Renal cortical epithelial cell (primary cell): ENCODE data around the gene BABAM2. TPM values are rescaled to one million over a fixed set of nuclear protein-coding genes. Genes with fewer than 3 reads are reported as not detected.

ENCODE experiments used
- DNase-seq: peaks from one replicate; pipeline ENCODE4 v3.0.0-alpha.2; 2011; ENCODE audit warnings: low read depth
- total RNA-seq: library from RNA; depleted of rRNA; stranded (reverse); fragments of >200 nt; gene quantifications from 2 replicates; pipeline ENCODE4 v1.2.3, GENCODE V29; 2014

The BABAM2 gene
- total RNA-seq, 1 donor from 2014 or later: 57.3 TPM

DNA sequence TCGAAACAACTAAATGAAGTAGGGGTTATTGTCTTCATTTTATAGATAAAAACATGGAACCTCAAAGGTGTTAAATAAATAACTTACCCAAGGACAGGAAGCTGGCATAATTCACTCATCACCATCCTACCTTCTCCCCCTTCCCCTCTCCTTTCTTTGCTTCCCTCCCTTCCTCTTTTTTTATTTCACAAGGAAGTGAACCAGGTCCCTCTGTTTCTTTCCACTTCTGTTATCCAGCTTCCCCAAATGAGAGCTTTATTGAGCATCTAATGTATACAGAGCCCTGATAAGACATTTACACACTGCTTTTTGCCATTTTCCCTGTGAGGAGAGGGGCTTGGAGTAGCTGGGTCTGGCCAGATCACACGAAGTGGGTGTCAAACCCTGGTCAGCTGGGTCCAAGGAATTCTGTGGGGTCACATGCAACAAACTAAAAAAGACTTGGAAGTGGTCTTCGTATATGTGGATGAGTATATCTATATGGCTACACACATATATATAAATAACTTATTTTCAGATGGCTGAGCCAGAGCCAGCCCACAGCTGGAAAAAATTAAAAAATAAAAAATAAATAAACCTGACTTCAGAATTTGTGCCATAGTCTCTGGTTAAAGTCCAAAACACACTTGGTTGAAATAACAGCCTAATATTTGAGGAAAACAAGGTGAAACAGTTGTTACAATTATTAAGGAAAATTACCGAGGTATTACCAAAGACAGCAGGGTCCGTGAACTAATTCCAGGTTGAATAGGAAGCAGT is 452.8 kb downstream of the BABAM2 start:
- no peak for DNase-seq

DNA sequence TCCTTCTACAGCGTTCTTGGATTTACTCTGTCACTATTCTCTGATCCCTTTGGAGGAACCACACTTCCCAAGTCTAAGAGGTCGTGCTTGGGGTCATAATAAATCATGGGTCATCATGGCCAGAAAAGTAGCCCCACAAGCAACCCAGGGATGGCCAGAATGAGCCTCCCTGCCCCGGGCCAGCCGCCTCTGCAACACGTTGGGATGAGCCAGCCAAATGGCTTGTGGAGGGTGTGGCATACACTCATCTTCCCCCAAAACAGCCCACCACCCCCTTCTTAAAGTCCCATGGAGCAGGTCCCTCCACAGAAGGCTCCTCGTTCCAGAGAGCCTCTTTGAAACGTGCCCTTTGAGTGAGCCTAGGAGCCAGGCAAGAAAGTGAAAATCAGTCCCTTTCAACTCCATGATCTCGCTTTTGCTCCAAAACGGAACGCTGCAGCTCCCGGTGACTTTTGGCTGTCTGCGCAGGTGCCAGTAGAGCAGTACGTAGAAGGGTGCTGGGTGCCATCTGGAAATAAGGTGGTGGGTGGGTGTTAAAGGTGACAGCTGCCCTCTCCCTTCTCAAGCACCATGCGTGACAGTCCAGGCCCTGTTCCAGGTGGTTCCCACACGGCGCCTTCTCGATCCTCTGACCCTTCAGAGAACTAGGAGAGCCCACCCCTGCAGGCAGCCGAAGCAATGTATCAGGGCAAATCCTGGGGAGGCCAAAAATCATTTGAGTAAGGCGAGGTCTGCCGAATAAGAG is 453.6 kb downstream of the BABAM2 start:
- DNase-seq: no peak

DNA sequence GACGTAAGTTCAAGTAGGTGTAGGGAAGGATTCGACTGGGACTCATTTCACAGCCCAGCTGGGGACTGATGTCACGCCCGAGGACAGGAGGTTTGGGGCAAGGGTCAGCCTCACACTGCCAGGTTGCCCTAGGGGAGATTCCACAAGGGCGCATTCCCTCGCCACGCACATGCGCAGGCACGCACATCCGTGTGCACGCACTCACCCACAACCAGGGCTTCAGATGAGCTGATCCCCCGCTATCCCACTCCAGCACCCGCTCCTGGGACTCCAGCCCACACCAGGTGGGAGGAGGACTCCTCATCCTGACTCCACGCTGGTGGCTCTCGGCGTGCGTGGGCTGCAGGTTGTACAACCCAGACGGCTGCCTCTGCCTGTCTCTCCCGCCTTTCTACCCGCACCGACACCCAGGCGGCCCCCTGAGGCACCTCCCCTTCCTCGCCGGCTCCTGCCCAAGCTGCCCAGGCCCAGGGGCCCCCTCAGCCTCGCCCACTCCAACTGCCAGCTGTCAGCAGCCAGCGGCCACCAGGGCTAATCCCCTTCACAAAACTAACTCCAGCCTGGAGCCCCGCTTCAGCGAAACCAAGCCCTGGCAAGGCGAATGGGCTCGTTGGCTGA is 454.3 kb downstream of the BABAM2 start:
- DNase-seq: no peak

DNA sequence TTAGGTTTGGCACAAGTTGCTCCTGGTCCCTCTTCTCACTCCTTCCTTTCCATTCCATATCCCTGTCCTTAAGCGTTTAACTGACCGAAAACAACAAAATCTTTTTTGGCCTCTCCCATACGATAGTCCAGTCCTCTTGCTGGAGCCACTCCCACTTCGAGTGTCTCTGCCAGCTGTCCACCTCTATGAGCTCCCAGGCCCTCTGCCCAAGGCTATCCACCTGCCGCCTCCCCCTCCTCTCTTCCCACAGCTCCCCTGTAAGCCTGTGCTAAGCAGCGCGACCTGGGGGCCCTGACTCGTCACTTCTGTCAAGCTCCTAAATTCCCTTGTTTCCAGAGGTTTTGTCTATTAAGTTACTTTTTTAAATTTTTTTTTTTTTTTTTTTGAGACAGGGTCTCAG is 455.1 kb downstream of the BABAM2 start:
- no peak for DNase-seq

DNA sequence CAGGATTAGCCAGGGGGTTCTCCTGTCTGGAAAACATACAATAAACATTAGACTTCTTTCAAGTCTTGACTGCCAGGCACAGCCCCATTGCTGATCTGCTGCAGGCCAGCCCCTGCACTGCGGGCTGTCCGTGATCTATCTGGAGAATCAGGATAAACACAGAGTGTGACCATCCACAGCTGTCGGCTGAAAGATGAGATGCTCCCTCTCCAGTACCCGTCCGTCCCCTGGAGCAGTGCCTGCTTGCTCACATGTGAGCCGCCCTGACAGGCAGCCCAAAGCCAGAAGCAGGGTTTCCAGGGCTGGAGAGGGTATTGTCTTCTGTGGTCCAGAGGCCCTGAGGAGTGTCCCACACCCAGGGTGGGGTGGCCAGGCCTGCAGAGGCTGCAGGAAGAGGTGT is 456.1 kb downstream of the BABAM2 start:
- no peak for DNase-seq

DNA sequence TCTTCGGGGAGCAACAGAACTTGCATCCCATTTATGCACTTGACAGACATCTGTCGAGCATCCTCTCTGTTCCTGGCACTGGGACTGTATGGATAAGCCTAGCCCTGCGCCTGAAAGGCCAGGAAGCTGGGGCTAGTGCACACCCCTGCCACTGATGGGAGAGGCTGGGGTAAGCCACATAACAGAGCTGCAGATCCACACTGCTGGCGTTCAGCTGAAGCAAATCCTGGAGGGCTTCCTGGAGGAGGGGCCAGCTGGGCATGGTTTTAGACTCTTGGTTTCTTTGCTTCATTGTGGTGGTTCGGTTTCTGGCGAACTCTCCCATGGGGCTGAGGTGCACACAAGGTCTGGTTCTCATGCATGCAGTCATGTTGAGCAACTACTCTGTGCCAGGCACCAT is 456.7 kb downstream of the BABAM2 start:
- DNase-seq: no peak

DNA sequence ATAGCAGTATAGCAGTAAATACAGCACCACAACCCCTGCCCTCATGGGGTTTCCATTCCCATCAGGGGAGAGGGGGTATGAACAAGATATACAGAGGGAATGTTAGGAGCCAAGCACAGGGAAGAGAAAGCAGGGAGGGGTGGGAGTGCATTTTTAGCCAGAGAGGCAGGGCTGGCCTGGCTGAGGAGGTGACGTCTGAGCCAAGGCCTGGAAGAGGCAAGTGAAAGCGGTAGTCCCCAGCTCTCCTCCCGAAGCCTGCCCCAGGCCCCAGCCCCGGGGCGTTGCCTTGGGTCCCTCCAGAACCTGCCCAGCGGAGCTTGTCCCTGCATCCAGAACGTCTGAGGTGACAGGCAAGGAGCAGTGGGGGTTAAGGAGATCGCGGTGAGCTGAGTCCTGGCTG is 457.1 kb downstream of the BABAM2 start:
- DNase-seq: no peak

DNA sequence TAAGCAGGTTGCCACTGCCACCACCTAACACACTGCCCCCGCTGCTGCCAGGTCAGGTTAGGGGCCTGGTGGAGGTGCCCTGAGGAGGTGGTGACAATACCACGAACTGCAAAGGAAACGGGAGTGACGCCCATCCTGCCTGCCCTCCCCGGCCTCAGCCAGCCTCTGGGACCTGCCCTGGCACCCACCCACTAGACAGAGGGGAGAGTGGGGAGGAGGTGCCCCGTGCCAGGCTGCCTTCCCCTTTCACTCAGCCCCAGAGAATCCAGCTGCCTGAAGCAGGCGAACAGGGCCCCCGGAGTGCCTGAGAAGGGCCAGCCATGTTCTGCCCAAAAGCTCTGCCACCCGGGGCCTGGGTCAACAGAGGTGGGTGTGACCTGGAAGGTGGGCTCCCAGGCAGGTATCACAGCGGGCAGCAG is 457.6 kb downstream of the BABAM2 start:
- DNase-seq: no peak

DNA sequence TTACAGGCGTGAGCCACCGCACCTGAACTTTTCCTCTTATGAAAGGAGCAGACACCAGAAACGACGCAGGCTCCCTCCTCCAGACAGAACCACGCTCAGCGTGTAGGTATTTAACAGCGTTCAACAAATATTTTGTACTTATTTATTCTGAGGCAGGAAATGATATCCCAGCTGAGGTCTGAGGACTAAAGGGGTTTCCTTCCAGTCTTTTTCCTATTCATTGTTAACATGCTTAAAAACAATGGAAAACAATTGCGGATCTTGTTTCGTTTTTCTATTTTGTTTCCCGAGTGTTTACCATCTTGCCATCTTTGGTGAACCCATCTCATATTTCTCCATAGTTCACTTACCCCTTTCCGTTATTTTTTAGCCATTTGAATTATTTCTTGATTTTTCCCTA is 458.4 kb downstream of the BABAM2 start:
- no peak for DNase-seq

DNA sequence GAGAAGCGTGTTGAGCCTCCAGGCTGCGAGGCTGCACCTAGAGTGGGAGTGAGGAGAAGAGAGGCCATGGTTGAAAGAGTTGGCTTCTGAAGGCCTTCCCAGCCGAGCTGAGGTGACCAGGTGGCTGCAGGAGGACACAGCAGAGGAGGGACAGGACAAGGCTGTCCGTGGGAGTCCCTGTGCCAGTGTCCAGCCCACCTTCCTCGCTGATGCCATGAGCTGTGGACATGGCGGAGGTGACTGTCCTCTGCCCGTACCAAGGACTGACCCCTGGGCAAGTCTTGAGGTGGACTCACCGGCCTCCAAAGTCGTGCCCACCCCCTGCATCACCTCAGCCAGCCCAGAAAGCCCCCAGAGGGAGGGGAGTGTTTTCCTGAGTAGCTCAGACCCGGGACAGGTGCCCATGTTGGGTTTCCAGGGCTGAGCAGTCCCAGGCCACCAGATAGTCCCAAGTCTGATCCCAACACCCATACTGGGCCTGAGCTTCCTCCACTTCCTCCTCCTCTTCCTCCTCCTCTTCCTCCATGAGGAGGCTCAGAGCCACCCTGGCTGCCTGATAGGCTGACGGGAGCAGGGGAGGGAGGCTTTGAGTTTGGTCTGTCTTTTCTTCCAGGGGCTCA is 459.1 kb downstream of the BABAM2 start:
- no peak for DNase-seq

DNA sequence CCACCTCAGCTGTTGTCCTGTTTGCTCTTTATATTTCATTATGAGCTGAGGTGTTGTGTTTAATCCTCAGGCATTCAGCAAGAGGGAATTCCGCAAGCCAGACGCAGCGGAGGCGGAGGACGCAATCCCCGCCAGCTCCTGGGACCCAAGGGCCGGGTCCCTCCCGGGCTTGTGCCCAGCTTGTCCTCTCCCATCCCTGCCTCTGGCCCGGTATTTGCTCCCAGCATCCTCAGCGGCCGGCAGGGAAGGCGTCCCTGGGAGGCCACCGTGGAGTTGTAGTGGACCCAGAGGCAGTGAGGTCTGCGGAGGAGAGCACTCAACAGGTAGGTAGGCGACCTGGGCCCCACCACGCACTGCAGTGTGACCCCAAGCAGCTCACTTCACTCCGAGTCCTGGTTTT is 459.7 kb downstream of the BABAM2 start:
- no peak for DNase-seq

DNA sequence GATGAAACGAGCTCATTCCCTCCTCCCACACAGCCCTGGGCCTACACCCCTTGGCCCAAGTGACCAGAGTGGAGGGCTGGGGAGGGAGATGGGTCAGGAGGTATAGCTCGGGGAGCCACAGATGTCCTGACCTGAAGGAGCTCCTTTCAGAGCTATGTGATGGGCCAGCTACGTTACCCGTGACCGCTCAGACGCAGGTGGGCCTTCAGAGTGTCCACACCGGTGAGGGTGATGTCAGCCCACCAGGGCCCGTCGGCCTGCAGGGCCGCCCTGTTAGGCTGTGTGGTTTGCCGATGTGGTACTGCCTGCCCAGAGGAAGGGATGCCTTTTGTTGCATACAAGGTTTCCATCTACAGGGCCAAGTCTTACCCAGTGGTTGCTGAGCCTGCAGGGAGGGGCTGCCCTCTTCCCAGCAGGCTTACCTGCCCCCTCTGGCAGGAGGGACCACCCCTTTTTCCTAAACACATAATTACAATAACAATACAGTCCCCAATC is 460.3 kb downstream of the BABAM2 start:
- no peak for DNase-seq

DNA sequence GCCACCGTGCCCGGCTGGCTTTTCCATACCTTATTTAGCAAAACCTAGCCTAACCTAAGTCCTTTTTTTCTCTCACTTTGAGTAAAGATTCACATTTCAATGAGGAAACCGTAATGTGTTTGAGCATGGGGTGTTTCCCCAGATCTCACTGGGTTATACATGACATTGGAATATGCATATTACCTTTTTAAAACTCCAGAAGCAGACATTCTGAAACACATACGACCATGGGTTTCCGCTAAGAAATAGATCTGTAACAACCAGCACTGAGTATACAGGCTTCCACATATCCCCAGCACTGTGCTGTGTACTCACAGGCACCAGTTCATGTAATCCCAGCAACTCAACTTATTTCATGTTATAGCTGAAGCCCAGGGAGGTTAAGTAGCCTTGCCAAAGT is 461.1 kb downstream of the BABAM2 start:
- no peak for DNase-seq

DNA sequence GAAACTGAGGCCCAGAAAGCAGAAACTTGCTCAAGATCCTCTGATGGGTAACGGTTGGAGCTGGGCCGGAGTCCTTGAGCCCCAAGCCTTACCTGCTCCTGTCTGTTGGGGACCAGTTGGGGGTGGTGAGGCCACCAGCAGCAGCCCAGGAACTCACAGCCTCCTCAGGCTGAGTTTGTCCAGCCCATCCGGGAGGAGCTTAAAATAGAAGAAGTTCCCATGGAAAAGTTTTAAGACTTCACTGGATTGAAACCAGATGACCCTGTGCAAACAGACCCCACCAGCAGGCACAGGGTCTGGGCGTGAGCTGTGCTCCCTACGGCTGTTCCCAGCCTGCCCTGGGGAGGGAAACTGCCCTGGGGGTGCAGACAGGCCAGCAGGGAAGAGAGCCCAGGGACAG is 461.6 kb downstream of the BABAM2 start:
- DNase-seq: no peak

DNA sequence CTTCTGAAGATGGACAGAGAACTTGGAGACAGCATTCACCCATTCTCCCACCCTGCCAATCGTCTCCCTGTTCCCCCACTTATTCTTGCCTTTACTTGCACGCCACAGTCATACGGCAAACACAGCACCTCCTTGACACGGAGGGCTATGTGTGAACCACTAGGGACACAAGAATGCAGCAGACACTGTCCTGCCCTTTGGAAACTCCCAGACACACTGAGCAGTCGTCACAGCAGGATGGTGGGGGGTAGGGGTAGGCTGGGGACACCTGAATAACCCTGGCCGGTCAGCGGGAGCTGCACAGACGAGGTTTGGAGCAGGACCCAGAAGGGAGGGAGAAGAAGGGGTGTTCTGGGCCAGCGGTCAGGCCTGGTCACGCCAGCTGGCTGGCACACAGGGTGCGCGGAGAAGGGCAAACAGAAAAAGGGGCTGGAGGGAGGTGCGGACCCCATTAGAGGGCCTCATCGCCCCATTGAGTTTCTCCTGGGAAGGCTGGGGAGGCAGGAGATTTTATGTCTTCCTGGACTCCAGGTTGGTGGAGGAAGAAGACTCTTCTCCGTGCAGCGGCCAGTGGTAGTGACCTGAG is 462.2 kb downstream of the BABAM2 start:
- DNase-seq: no peak

DNA sequence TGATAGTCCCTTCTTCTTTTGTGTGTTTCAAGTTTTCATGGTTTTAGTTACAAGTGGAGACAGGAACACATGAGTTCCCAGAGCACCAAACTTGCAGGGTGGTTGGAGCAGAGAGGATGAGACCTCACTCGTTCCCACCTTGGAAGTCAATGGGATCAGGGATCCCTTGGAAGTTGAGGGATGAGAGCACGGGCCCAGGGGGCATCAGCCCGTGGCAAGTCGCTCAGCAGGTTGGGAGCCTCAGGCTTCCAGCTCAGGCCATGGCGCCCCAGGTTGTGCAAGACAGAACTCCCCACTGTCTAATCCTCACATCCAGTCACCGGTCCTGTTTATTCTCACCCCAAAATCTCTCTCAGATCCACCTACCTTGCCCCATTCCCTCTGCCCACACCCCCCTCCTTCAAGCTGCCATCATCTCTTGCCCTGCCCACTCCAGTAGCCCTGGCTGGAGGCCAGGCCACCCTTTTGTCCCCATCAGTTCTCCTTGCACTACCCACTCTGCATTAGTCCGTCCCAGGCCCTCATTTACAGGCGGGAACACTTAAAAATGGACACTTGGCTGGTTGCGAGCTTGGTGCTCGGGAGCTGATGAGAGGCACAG is 464.5 kb downstream of the BABAM2 start:
- DNase-seq: no peak

DNA sequence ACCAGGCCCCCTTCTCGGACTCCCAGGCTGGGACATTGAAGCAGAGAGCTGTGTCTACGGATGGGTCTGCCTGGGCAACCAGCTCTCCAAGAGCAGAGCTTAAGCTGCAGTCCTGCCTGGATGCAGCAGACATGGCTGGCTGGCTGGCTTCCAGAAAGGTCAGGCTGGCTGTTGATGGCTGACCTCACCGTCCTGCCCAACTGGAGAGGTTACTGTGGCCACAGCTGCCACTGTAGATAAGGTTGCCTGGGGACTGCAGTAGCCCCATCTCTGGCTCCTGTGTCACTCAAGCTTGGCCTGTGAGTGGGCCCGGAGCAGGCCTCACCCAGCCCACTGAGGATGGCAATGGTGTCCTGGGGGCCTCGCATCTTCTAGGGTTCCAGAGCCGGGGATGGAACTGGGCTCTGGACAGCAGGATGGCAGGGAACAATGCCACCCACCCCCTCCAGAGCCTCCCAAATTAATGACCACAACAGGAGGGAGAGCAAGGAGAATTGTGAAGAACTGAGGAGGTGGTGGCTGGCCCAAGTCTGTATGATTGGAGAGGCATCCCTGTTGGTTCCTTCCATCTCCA is 465.1 kb downstream of the BABAM2 start:
- DNase-seq: no peak

DNA sequence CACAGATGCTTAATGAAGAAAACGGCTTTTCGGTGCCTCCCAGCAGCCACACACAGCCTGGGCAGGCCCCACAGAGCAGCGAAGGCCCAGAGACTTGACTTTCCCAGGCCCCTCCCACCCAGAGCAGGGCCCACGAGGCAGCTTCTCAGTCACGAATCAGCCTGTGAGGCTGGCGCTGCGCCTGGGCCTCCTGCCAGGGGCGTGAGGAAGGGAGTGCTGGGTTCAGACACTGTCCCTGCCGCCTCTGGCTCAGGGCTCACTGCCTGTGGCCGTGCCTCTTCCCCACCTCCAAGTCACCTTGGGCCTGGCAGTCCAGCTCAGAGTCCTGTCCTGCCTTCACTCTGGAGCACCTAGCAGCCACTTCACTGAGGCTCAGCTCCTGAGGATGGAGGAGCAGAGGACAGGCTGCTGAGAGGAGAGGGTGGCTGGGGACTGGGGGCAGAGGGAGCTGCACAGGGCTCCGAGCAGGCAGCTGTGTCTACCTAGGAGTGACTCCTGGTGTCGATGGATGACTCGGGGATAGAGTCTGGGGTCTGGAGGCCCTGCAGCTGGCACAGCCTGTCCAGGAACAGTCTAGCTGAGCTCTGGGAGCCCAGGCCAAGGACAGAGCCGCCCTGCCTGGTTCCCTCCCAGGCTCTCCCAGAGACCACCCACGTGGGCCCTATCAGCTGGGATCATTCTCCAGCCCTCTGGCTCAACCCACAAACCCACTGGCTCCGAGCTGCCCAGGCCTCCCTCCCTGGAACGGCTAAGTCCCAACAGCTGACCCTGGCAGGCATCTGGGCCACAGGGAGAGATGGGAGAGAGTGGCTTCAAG is 465.8 kb downstream of the BABAM2 start:
- DNase-seq: peak; percentile 69

DNA sequence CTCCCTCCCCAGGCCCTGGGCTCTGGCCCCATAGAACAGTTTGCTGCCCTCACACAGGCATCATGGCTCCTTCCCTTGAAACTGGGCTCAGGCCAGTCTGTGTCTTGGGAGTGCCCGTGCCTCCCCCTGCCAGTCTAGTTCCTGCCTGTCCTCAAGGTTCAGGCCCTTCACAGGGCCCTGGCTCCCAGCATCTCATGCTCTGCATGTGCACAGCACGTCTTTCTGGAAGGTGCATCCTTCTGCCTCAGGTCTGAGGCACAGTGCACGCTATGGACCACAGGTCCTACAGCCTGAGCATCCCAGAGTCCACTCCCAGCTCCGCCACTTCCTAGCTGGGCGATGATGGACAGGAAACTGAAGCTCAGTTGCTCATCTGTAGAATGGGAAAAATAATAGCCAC is 466.5 kb downstream of the BABAM2 start:
- DNase-seq: no peak

DNA sequence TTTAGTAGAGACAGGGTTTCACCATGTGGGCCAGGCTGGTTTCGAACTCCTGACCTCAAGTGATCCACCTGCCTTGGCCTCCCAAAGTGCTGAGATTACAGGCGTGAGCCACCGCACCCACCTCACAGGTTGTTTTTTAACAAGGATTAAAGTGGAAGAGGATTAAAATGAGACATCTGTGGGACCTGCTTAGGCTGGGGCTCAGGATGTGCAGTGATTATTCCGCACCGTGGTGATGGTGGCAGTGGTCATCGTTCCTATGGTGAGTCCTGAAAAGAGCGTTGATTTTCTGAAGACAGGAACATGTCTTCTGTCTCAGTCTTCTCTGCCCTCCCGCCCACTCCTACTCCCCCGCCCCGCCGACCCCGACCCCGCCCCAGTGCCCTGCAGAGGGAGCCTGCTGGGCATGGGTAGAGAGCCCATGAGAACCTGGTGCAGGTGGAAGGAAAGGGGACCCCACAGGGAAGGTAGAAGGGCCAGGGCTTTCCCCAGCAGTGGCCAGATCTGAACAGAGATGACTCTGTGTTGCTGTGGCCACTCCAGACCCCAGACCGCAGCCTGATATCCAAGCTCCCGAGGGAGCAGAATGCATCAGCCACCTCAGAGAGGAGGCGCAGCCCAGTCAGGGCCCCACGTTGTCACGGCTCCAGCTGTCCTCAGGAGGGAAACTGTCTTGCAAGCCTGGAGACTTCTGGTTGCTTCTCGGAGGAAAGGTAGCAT is 467.6 kb downstream of the BABAM2 start:
- DNase-seq: no peak
